Activated CD4-positive, alpha-beta T cell treated with anti-CD3 and anti-CD28 coated beads for 36 hours (primary cell): ENCODE data around the gene TMEM266. TPM values are rescaled to one million over a fixed set of nuclear protein-coding genes. Genes with fewer than 3 reads are reported as not detected.

Experiments used
- ATAC-seq: fragments of 200-7000 bp; cut with Tn5 transposase; one replicate; pipeline ENCODE4 v1.10.0; 2021; ENCODE audit warnings: mild to moderate bottlenecking, moderate library complexity
- CTCF ChIA-PET: fragments of 350-600 bp; sonication (Branson Sonifier 250); formaldehyde crosslinking; loops from one replicate; lab custom pipeline; 2021; ENCODE audit warnings: antibody characterized with exemption; lab: Charles Lee
- POLR2A ChIA-PET: fragments of 350-600 bp; sonication (Branson Sonifier 250); formaldehyde crosslinking; loops from one replicate; lab custom pipeline; 2021; ENCODE audit warnings: antibody characterized with exemption, inconsistent platforms; lab: Charles Lee
- DNase-seq: peaks from one replicate; pipeline ENCODE4 v3.0.0-alpha.2; 2020
- H3K27ac Mint-ChIP-seq: one replicate; pipeline ENCODE4 v1.8.0; 2021; ENCODE audit warnings: mixed read lengths
- H3K27me3 Mint-ChIP-seq: one replicate; pipeline ENCODE4 v1.8.0; 2021; ENCODE audit warnings: mixed read lengths
- H3K36me3 Mint-ChIP-seq: one replicate; pipeline ENCODE4 v1.8.0; 2021; ENCODE audit warnings: low read depth, mixed read lengths
- H3K4me1 Mint-ChIP-seq: one replicate; pipeline ENCODE4 v1.8.0; 2021; ENCODE audit warnings: mixed read lengths
- H3K4me3 Mint-ChIP-seq: one replicate; pipeline ENCODE4 v1.8.0; 2021; ENCODE audit warnings: mild to moderate bottlenecking, moderate library complexity, mixed read lengths
- H3K9me3 Mint-ChIP-seq: one replicate; pipeline ENCODE4 v1.8.0; 2021; ENCODE audit warnings: low read depth, mixed read lengths
- intact Hi-C, 2 experiments: fragments of 100-400 bp; cut with DNase I in 1 of 2; cut with micrococcal nuclease in 1 of 2; formaldehyde crosslinking; loops; one replicate each; pipeline versions ENCODE4 v1.14.2 to v1.15.1; 2022 to 2024; cut with DNase I, micrococcal nuclease
- total RNA-seq, 2 experiments: library from RNA; stranded (reverse); gene quantifications; one replicate each; pipeline ENCODE4 v1.2.3, GENCODE V29; 2021

The TMEM266 gene
- total RNA-seq, 2 experiments from 2014 or later: not detected

DNA sequence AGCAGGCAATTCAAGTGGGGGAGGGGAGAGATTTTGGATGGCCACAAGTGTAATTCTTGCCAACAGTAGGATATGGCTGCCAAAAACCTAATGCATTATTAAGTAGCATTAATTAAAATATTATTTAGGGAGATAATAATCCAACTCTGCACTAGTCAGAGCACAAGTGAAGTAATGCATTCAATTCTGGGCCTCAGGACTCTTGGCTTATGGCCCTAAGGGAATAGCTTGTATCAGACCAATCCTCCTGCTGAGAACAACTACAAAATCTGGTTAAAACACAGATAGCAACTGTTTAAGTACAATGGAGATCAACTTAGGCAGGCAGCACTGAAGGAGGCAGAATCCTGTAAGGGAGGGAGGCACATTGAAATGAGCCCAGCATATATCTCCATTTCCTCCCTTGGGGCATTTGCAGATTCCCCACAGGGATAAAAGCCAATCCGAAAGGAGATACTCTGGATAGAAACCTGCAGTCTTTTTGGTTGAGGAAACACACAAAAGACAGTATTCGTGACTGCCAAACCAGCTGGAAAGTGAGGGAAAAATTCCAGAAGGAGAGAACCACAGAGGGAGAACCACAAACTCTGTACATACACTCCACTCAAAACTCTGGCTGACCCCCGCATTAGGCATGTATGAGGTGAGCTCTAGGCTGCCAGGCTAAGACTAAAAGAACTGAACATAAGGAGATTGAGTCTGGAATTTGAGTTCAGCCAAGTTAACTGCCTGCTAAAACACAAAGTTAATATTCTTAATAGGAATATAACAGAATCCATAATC is 194.1 kb downstream of the TMEM266 start:
- POLR2A ChIA-PET: no interaction called here
- Mint-ChIP-seq H3K9me3 (no peaks in the 10 kb centered on the region), H3K27me3 (no peaks in the 10 kb centered on the region), H3K36me3 (peaks cover 12% of the 10 kb centered on the region), H3K4me3 (no peak overlapping the region), H3K4me1 (peaks cover 3% of the 10 kb centered on the region), H3K27ac (no peak overlapping the region)
- ATAC-seq: no peak
- intact Hi-C loops: no loop called here
- CTCF ChIA-PET: interaction anchor here (0.7 kb wide), 1 partner anchor 12 kb away, joined by 3 read pairs; no protein-coding TSS in a partner anchor
- no peak for DNase-seq

Other genes starting within 250 kb of the TMEM266 start
- 10 to 100 TPM; 14.9 to 15.1 TPM for gene UBE2Q2, start 216.5 kb upstream of the TMEM266 start, total RNA-seq
- gene FBXO22, start 156.1 kb upstream of the TMEM266 start, total RNA-seq: 10 to 100 TPM; 51.4 to 59.2 TPM
- gene NRG4, start 47.6 kb upstream of the TMEM266 start, total RNA-seq: not detected